ENCODE measurements around the gene TRIP4.

DNA sequence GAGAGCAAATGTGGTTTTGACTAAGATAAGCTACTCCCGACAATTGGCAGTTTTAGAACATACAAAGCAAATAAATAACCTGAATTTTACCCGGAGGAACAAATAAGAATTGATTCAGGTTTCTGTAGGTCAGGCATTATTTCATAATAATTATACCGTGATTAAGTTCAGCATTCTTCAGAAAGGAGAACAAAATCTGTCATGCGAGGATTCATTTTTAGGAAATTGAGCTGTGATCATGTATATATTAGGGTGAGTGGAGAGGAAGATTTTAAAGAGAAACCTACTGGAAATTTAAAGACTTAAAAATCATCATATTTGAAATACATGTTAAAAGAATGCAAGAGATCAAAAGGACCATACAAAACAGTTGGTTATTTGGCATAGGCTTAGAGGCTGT is 93.3 kb downstream of the TRIP4 start:
- TF ChIP-seq EZH2 (IDR thresholded peaks at IDR 0.05; ENCODE audit: borderline replicate concordance) (no peak), CTCF (IDR thresholded peaks at IDR 0.05; ENCODE audit: poor library complexity) (no peak), EZH2phosphoT487 (IDR thresholded peaks at IDR 0.05; ENCODE audit: low read depth, severe bottlenecking, unreplicated experiment) (no peak)

All from hepatocyte (in vitro differentiated cells).